ENCODE measurements around the gene SNPH. TPM values are rescaled to one million over a fixed set of nuclear protein-coding genes. Genes with fewer than 3 reads are reported as not detected.

The SNPH gene, protein sequence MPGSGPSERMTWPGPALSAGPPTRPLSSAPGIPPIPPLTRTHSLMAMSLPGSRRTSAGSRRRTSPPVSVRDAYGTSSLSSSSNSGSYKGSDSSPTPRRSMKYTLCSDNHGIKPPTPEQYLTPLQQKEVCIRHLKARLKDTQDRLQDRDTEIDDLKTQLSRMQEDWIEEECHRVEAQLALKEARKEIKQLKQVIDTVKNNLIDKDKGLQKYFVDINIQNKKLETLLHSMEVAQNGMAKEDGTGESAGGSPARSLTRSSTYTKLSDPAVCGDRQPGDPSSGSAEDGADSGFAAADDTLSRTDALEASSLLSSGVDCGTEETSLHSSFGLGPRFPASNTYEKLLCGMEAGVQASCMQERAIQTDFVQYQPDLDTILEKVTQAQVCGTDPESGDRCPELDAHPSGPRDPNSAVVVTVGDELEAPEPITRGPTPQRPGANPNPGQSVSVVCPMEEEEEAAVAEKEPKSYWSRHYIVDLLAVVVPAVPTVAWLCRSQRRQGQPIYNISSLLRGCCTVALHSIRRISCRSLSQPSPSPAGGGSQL
- 3.9 to 4.8 TPM (median 4.1 TPM) in 5 replicates for total RNA-seq (2022; extraction: Qiagen RNA extraction)

DNA sequence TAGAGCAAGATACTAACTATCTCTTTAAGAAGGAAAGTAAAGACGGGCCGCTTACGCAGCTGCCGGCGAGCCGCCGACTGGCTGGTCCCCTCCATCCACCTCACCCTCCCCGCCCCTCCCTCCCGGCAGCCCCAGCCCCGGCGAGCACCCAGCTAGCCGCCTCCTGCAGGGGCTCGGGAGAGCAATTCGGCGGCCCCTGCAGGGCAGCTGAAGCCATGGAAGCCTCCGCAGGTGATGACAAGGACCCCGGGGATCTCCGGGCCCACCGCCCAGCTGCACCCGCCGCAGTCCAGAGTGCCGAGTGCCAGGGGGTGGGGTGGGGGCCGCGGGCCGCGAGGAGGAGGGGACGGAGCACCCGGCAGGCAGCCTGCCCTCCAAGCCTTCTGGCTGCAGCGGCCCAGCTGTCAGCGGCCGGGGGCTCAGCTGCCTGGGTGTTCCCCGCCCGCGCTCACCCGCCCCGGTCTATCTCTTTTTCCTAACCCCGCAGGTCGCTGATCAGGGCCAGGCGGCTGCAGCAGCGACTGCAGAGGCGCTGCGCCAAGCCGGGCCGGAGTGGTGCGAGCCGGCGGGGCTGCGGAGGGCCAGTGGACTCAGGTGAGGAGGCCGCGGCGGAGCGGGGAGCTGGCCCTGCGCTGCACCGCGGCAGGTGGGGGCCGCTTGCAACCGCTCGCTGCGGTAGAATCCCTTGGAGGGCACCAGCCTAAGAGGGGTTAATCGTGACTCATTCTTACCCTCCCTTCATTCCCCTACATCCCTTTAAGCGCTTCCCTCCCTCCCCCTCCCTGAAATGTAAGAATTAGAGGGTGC, at the start of gene SNPH:
Gene SNPH, plus strand, starts transcription at position 128 of the 807 bp plus-strand sequence. CDS start 29,946 bp downstream, outside the sequence.

DNA sequence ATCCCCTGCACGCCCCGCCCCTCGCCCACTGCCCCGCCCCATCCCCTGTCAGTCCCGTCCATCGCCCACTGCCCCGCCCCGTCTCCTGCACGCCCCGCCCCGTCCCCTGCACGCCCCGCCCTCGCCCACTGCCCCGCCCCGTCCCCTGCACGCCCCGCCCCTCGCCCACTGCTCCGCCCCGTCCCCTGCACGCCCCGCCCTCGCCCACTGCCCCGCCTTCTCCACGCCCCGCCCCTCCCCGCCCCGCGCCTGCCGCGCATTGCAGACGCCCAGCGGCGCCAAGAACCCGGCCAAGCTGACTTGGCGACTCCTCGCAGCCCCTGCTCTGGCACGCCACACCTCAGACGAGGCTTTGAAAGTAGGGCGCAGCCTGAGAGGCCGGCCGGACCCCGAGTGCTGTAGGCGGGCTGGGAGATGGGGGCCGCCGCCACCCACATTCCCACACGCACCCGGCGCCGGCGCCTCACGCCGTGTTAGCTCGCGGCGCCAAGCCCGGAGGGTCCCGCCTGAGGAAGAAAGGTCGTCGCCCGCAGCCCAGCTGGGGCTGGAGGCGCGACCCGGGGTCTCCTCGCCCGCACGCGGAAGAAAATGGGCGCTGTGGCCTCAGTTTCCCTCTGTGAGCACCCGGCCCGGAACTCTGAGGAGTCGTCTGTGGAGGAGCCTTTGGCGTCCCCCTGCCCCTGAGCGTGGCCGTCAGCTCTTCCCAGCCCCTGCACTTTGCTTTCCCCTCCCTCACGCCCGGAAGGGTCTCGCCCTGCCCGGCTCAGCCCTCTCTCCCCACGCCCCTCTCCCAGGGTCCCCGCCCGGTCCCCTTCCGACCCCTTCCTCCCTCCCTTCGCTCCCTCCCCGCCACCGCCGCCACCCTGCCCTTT, 40.1 kb upstream of the SNPH start, which contains the start of gene RAD21L1:
Gene RAD21L1, plus strand, starts transcription at position 262 of the 872 bp plus-strand sequence. CDS start 2,410 bp downstream, outside the sequence.

DNA sequence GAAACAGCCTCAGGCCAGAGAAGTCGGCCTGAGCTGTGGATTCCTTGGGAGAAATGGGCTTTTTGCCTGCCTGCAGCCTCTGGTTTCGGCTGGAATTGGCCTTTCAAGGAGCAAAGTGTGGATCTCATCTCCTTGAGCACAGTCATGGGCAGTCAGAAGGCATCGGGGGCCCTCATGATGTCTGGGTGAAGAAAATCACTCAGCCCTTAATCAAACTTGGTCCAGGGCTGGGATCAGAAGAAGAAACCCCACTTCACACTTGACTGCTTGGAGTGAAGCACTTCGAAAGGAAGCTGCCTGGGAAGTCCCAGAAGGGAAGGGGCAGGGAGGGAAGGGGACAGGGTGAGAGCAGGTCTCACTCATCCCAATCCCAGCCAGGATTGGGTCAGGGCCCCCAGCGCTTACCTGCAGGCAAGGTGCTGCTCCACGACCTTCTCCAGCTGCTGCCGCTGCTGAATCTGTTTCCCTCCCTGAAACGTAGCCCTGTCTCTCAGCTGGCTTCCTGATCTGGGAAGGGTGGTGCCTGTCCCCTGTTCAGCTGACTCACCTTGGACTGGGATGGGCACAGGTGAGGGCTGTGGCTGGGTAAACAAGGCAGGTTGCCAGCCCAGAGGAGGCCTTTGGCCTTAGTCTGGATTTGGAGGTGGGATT, 62.7 kb downstream of the SNPH start, which contains the start of gene SDCBP2:
Gene SDCBP2, minus strand, starts transcription at position 460 of the 651 bp plus-strand sequence. CDS start 8,723 bp downstream, outside the sequence.

Other genes with a start within 250 kb of the SNPH start
- gene PSMF1, start 147.7 kb upstream of the SNPH start, total RNA-seq (2022; extraction: Qiagen RNA extraction): 213 to 231 TPM (median 218 TPM) in 5 replicates
- 2.5 to 4.5 TPM (median 3.4 TPM) in 5 replicates for gene TMEM74B, start 81.3 kb upstream of the SNPH start, total RNA-seq (2022; extraction: Qiagen RNA extraction)
- 0.07 TPM in 1 of 5 replicates, not detected in the others for gene C20orf202, start 62.8 kb upstream of the SNPH start, total RNA-seq (2022; extraction: Qiagen RNA extraction)
- gene RAD21L1, start 40.2 kb upstream of the SNPH start, total RNA-seq (2022; extraction: Qiagen RNA extraction): not detected in 5 replicates
- gene SDCBP2, start 62.8 kb downstream of the SNPH start, total RNA-seq (2022; extraction: Qiagen RNA extraction): 1.3 to 2.4 TPM (median 2.1 TPM) in 5 replicates
- 512 to 542 TPM (median 533 TPM) in 5 replicates for gene FKBP1A, start 126.8 kb downstream of the SNPH start, total RNA-seq (2022; extraction: Qiagen RNA extraction)
- 108 to 129 TPM (median 113 TPM) in 5 replicates for gene NSFL1C, start 200.6 kb downstream of the SNPH start, total RNA-seq (2022; extraction: Qiagen RNA extraction)
- not detected in 5 replicates for gene SIRPB2, start 225.1 kb downstream of the SNPH start, total RNA-seq (2022; extraction: Qiagen RNA extraction)